ENCODE results near the gene RRP9.
"Not testable (repeated sequence)": the region's sequence is repeated elsewhere in the genome, so short reads cannot be mapped to it uniquely, and the experiment has no call there.

RRP9 gene

DNA sequence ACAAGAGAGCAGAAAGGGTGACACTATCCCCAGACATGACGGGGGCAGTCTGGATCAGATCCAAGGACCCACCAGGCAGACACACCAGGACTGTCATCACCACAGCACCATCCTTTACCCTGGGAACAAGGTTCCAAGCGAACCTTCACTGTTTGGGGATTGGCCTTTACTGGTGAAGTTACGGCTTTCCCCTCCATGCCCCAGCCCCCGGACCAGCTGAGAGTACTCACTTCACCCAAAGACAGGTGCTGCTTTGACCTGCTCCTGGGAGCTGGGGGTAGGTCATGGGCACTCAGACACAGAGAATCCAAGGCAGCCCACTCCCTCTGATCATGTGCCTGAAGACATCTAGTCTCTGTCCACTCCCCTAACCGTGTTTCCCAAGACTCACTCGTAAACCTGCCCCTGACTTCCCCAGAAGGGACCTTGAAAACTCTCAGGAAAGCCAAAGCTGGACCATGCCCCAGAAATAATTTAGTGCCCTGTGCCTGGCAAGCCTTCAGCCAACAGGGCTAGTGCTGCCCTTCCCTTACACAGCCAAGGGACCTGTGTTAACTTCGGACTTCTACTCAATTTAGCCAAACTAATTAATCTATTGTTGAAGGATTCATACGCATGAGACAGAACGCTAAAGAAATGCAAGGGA is 2.8 kb downstream of the RRP9 start:
- DNase-seq (ENCODE audit: low read depth), result no peak

DNA sequence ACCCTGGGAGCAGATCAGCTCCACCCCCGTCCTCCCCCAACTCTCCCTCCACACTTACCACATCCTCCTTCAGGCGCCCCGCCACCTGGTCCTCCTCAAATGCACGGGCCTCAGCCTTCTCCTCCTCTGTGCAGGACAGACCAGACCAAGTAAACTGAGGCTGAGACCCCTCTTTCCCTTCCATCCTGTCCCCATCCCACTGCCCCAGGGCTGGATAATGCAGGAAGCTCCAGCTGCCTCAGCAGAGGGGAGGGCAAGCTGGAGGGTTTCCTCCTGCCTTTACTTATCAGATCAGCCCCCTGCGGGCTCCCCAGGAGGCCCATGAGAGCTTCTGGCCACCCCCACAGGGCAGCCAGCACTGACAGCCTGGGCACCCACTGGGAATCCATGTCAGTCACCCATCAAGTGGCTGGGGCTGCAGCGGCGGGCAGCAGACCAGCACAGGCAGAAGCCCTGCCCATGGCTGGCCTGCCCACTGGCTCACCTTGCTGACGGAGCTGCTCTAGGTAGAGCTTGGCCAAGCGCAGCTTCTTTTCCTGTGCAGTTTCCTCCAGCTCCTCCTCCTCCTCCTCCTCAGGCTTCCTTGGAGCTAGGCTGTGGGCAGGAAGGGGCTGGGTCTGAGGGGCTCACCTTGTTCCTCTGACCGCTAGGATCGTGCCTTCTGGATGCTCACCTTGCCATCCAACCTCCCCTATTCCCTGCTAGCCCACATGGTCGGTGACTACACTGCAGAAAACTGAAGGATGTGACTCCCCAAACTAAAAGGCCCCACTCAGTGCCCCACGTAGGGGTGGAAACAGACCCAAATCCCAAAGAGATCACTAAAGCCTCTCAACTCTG is 3.9 kb downstream of the RRP9 start:
- no peak for DNase-seq (ENCODE audit: low read depth)

DNA sequence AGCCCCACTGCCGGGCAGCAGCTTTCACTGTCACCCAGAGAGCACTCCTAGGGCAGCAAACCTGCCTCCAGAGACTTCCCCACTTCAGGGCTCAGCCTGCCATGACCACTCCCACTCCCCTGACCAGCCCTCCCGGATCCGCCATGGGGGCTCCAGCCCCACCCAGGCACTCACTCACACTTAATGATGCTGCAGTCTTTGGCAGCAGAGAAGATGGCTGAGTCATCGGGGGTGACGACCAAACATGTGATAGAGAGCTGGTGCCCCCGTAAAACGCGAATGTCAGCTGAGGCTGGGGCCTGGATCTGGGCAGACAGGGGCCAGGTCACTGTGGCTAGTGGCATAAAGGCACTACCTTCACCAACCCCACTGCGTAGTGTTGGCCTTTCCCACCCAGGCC is 4.7 kb downstream of the RRP9 start:
- DNase-seq (ENCODE audit: low read depth), result peak; percentile 15

DNA sequence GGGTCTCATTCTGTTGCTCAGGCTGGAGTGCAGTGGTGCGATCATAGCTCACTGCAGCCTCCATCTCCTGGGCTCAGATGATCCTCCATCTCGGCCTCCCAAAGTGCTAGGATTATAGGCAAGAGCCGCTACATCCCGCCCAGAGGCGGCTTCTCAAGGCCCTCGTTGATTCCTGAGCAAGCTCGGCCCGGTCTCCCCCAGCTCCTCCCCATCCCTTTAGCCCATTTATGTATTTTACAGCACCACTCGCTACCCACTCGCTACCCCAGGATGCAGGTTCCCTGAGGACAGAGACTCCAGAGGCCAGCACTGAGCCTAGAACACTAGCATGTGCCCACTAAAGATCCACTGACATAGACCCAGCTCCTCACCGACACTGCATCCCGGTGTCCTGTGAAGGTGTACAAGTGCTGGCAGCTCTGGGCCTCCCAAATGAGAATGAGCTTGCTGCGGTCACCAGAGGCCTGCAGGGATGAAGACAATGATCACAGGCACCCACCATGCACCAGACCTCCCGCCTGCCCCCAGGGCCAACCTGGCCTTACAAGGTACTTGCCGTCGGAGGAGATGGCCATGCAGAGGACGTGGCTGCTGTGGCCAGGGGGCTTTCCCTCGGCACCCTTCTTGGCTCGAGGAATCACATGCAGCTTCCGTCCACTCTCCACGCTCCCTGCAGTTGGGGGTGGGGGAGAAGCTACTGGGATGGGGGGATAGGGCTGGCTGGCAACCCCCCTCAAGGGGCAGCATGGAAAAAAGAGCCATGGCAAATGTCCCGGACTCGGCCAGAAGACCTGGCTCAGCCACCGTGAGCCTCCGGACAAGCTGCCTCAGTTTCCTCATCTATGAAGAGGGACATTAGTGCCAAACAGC is 5.6 kb downstream of the RRP9 start:
- no peak for DNase-seq (ENCODE audit: low read depth)

DNA sequence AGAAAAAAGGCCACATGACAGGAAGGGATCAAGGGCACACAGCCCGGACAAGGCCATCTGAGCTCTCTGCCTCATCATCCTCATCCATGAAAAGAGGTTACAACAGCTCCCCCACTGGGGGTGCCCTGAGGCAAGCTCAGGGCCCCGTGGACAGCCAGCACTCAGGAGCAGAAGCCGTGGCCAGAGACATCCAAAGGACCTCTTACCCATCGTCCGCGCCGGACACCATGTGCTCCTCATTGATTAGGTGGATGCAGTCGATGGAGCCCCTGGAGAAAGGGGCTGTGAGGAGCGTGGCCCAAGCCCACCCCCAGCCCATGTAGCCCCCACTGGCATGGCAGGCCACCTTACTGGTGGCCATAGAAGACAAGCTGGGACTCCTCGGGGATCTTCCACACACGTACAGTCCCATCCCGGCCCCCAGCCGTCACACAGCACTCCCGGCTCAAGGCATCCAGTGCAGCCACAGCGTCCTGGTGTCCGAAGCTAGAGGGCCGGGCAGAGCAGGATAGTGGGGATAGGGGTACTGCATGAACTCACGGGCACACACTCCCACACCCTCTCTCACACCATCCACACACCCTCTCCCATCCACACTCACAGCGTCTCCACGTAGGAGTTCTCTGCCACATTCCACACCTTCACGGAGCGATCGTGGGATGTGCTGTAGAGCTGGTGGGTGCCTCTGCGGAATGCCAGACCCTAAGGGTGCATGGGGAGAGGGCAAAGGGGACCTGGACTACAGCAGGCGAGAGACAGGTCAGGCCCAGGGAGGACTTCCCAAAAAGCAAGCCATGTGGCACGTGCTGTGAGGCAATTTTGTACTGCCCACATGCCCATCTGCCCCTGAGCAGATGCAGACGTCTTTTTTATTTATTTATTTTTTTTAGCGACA is 6.5 kb downstream of the RRP9 start:
- no peak for DNase-seq (ENCODE audit: low read depth)

DNA sequence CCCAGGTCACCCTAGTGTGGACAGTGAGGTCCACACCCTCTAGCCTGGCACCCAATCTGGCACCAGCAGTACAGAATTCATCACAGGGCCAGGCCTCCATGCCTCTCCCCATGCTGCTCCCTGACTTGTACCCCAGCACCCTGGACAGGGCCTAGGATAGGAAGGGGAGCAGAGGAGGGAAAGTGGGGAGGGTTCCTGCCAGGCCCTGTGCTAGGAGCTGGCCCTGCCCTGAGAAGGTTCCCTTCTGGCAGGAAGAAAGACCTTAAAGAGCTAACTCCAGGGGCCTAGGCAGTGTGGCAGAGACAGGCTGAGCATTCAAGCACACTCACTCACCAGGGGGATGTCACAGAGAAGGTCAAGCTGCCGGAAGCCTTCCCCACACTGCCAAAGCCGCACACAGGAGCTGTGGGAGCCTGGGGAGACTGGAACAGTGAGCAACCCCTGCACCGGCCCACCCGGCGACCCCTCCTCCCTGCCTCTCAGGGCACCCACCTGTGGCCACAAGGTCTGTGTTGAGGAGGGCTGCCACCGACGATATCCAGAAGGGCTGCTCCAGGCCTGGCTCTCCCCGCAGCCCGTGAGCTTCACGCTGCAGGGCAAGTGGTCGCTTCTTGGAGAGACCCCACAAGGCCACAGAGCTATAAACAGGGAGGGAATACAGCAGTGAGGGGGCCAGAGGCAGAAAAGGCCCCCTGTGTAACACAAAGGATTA is 7.4 kb downstream of the RRP9 start:
- no peak for DNase-seq (ENCODE audit: low read depth)

DNA sequence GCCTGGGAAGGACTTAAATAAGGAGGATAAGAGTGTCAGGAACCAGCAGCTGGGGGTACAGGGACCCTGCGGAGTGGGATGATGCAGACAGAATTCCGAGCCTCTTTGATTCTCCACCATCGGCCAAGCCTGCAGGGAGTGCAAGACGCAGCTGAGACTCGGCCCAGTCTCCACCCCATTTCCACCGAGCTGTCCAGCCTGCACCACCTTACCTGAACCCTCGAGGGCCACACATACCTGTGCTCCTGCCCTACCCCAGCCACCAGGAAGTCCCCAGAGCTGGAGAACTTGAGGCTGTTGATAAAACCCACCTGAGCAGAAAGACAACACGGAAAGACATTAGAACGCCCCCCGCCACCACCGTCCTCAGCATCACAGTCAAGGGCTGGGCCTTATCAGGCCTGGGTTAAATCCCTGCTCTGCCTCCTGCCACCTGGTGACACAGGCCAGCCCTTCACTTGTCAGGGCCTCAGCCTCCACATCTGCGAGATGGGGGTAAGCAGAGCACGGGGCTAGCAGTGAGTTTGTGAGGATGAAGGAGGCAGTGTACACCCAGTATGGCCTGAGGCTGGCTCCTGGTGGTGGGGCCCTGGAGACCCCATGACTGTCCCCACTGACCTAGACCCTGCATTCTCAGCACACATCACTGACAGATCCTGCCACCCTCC is 8.1 kb downstream of the RRP9 start:
- no peak for DNase-seq (ENCODE audit: low read depth)

DNA sequence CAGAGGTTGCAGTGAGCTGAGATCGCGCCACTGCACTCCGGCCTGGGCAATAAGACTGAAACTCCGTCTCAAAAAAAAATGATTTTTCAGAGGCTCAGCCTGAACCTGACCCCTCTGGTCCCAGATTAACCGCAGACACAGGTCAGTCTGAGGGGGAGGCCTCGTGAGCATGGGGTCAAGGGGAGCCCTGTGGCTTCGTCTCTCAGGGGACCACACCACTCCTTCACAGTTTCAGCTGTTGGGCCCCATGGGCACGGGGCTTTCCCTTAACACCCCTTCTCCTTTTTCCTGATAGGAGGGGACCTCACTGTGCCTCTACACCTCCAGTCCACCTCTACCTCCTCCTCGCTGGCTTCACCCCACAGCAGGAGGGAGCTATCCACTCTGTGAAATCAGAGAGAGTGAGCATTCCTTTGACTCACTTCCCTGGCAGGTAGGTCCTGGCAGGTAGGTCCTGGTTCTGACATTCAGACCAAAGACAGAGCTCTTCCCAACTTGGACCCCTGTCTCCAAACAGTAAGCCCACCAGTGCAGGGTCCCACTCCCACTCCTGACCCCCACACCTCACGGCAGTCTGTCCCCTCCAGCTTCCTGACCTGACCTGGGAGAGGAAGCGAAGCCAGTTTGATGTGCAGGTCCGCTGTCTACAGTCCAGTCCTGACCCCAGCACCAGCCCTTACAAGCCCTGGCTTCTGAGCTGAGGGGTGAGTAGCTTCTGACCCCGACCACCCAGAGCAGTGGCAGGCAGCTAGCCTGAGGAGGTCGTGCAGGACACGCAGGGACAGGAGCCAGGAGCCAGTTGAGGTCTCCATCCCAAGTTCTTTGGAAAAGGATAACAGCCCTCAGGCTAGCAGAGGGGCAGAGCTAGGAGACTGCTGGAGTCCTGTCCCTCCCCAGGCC is 9.0 kb downstream of the RRP9 start:
- no peak for DNase-seq (ENCODE audit: low read depth)

DNA sequence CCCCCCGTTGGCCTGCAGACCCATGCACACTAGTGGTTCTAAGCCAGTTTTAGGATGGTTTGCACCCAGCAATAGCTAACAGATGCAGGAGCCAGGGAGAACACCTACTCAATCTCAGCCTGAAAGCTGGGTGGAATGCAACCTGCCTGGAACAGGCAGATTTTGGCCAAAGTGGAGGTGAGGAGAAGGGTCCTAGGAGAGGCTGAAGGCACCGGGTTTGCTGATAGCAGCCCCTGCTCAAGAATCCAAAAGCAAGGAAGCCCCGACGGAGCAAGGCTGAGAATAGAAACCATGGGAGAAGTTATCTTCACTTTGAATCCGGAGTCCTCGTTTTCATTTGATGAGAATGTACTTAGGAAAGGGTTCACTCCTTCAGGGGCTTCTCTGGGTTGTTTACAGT is 9.9 kb downstream of the RRP9 start:
- DNase-seq (ENCODE audit: low read depth), result no peak

DNA sequence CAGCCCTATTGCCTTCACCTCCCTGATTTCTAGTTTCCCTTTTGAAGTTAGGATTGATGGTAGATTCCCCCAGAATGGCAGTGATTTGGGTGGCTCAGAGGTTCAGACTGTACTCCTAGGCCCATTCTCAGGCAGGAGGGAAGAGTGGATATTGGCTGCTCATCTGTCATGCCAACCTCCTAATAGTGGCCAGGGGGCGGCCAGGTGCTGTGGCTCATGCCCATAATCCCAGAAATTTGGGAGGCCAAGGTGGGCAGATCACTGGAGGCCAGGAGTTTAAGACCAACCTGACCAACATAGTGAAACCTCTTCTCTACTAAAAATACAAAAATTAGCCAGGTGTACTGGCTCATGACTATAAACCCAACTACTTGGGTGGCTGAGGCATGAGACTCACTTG is 11.3 kb downstream of the RRP9 start:
- DNase-seq (ENCODE audit: low read depth), result no peak

DNA sequence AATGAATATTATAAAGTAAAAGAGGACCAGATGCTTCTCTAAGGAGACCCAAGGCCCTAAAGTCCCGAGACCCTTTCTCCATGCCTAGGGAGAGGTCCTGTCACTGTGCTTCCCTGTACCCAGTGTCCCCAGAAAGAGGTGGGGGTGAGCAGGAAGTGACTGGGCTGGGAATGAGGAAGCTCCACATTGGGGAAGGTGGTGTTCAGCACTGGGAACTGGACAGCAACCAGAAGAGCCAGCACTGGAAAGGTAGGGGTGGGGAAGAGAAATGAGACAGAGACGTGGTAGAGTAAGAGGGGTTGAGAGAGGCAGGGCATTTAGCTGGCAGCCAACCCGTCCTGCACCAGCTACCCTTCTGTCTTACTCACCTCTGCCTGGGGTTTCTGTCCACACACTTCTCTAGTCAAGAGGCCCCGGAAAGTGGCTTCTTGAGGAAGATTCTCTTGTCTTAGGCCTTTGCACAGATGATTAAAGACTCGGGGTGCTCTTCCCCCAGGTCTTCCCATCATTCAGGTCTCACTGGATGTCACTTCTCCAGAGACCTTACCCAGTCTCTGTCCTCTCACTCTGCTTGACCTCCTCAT is 12.2 kb downstream of the RRP9 start:
- DNase-seq (ENCODE audit: low read depth), result peak; percentile 25

DNA sequence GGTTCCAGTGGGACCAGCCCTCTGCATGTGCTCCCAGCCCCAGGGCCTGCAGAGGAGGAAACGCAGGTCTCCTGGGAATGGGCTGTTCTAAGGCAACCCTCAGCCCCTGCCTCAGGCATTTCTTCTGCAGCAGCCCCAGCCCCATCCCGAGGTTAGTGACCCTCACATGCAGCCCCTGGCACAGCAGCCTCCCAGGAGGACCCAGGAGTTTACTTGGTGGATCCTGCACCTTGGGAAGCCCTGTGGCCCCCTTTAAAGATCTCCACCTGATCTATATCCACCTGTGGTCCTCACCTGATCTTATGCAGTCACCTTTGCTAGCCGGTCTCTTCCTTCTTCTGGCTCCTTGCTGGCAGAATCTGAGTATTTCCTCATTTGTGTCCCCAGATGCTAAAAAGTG is 12.7 kb downstream of the RRP9 start:
- not testable (repeated sequence) for DNase-seq (ENCODE audit: low read depth)

DNA sequence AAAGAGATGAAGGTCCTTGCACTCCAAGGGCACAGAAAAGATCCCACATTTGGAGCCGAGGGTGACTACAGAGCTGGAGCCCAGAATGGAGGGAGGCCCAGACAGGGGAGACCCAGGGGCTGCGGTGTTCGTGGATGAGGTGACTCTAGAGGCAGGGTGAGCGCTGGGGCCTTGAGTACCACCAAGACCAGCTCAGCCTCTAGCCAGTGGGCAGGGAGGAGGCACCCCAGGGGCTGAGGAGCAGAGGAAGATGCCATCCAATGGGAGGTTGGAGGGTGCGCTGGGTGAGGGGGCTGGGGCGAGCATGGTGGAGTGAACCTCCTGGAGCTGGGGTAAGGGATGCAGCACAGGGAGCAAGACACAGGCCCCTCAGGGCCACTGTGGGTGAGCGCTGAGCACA is 13.3 kb downstream of the RRP9 start:
- no peak for DNase-seq (ENCODE audit: low read depth)

DNA sequence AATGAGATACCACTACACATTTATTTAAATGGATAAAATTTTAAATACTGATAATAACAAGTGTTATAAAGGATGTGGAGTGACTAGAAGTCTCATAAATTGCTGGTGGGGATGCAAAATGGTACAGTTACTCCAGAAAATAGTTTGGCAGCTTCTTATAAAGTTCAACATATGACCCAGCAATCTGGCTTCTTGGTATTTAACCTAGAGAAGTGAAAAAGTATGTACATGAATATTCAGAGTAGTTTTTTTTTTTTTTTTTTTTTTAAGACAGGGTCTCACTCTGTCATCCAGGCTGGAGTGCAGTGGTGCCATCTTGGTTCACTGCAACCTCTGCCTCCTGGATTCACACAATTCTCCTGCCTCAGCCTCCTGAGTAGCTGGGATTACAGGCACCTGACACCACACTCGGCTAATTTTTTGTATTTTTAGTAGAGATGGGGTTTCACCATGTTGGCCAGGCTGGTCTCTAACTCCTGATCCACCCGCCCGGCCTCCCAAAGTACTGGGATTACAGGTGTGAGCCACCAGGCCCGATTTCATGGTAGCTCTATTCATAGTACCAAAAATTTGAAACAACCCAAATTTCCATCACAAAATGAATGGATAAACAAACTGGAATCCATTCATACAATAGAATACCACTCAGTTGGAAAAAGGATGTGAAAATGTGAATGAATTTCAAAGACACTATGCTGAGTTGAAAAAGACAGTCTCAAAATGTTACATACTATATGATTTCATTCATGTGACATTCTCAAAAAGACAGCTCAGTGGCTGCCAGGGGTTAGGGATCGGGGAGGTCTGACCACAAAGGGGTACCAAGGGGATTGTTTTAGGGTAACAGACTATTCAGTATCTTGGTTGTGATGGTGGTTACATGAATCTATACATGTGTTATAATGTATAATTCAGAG is 14.4 kb downstream of the RRP9 start:
- no peak for DNase-seq (ENCODE audit: low read depth)

DNA sequence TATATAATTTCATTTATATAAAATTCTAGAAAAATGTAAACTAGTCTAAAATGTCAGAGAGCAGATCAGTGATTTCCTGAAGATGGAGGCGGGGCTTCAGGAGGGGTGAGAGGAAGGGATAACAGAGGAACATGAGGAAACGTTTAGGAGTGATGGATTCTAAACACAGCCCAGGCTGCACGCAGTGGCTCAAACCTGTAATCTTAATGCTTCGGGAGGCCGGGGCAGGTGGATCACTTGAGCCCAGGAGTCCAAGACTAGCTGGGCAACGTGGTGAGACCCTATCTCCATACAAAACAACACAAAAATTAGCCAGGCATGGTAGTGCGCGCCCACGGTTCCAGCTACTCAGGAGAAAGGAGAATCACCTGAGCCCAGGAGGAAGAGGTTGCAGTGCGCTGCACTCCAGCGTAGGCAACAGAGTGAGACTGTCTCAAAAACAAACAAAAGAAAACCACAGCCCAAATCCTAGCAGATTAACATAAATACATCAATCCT is 20.6 kb downstream of the RRP9 start:
- DNase-seq (ENCODE audit: low read depth), result no peak

DNA sequence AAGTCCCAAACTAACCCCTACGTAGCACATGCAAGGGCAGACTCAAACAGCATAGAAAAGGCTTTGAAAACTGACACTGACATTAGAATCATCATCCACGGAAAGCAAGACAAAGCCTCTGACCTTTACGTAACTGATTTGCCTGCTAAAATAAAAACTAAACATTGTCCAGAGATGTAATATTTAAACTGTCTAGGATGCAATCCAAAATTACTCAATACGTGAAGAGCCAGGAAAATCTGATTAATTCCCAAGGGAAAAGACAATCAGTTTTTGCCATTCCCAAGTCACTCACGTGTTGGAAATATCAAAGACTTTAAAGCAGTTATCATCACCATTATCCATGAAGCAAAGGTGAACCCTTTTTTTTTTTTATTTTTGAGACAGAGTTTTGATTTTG is 25.3 kb downstream of the RRP9 start:
- no peak for DNase-seq (ENCODE audit: low read depth)

DNA sequence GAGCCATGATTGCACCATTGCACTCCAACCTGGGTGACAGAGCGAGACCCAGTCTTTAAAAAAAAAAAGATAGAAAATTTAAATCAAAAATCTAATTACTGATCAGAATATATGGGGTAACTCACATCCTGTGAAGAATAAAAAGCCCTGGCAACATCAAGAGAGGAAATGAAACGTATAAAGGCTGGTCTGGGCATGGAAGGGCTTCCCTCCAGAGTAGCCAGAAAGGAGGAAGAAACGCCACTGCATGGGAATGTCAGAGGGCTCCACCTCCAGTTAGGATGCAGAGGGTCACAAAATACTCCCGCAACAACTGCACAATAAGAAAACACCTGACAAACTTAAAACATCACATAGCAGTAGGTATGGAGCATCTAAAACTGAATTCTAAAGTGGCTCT is 33.7 kb downstream of the RRP9 start:
- DNase-seq (ENCODE audit: low read depth), result no peak

Data from EH (cell line).